B cell (primary cell): ENCODE data around the gene PLEKHO1.

Source experiments
- EZH2 ChIP-seq: IDR thresholded peaks from 2 replicates; pipeline ENCODE4 v1.6.1; 2012; ENCODE audit warnings: borderline replicate concordance, low read depth, mild to moderate bottlenecking, moderate library complexity, low read length; ENCODE audit not compliant: insufficient read depth, poor library complexity, severe bottlenecking
- TF ChIP-seq, protein P1 (sequence below): fragments of 200-600 bp; IDR thresholded peaks from one replicate; pipeline ENCODE4 v1.8.0; 2022; ENCODE audit warnings: antibody characterized with exemption, mild to moderate bottlenecking

DNA sequence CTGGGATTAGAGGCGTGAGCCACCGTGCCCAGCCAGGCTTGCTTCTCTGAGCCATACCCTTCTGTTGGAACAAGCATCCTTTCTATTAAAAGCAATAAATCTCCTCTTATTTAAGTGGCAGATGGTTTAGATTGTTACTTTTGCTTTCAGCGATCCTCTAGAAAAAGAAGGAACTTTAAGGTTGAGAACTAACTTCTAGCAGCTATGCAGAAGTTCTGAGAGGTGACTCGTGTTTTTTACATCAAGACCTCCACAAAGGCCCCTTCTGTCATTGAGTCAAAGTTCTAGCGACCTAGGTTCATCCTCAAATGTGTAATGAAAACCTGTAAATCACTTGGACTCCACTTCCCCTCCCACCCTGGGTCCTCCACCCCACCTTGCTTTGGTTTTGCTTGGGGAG is 30.8 kb downstream of the PLEKHO1 start:
- TF ChIP-seq, protein P1, sequence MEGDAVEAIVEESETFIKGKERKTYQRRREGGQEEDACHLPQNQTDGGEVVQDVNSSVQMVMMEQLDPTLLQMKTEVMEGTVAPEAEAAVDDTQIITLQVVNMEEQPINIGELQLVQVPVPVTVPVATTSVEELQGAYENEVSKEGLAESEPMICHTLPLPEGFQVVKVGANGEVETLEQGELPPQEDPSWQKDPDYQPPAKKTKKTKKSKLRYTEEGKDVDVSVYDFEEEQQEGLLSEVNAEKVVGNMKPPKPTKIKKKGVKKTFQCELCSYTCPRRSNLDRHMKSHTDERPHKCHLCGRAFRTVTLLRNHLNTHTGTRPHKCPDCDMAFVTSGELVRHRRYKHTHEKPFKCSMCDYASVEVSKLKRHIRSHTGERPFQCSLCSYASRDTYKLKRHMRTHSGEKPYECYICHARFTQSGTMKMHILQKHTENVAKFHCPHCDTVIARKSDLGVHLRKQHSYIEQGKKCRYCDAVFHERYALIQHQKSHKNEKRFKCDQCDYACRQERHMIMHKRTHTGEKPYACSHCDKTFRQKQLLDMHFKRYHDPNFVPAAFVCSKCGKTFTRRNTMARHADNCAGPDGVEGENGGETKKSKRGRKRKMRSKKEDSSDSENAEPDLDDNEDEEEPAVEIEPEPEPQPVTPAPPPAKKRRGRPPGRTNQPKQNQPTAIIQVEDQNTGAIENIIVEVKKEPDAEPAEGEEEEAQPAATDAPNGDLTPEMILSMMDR, result no peak
- no peak for TF ChIP-seq EZH2
